Cardiac fibroblast (primary cell): ENCODE results near the gene PGAM4.
A peak's percentile ranks its signal among the peaks of the same experiment; 100 is the strongest.

Experiments used
- DNase-seq, 2 donors: peaks; one replicate each; pipeline versions ENCODE4 v3.0.0 to v3.0.0-alpha.2; 2010; ENCODE audit warnings: low read depth in 2 of 2
- H3K4me3 ChIP-seq, 2 donors: replicated peaks in 1 of 2; 1 replicate in 1 of 2; 2 replicates in 1 of 2; pipeline ENCODE4 v1.5.1; 2011; ENCODE audit warnings: low read depth in 2 of 2, low read length in 2 of 2, mild to moderate bottlenecking in 2 of 2, moderate library complexity in 1 of 2
- CTCF ChIP-seq: IDR thresholded peaks from one replicate; pipeline ENCODE4 v1.5.1; 2011; ENCODE audit warnings: low read depth, mild to moderate bottlenecking, low read length, inconsistent platforms

The PGAM4 gene

GRCh38 chrX:77966361-77966760 is 3.1 kb downstream of the PGAM4 start:
- H3K4me3 ChIP-seq, result no peak overlapping the region
- DNase-seq, result no peak
- no peak for TF ChIP-seq CTCF

GRCh38 chrX:77962068-77962902 is 7.2 kb downstream of the PGAM4 start:
- no peak for TF ChIP-seq CTCF
- DNase-seq, result peak; percentile 23 to 52
- H3K4me3 ChIP-seq, result no peak overlapping the region

- H3K4me3 ChIP-seq, result no peak overlapping the region
- no peak for DNase-seq
- TF ChIP-seq CTCF, result no peak
Measured at GRCh38 chrX:77961063-77961462, 8.4 kb downstream of the PGAM4 start.

- no peak for TF ChIP-seq CTCF
- H3K4me3 ChIP-seq, result no peak overlapping the region
- no peak for DNase-seq
Measured at GRCh38 chrX:77960567-77960966, 8.9 kb downstream of the PGAM4 start.

GRCh38 chrX:77953708-77954107 is 15.7 kb downstream of the PGAM4 start:
- DNase-seq, result peak; percentile 10 to 70
- H3K4me3 ChIP-seq, result no peak overlapping the region
- TF ChIP-seq CTCF, result no peak

GRCh38 chrX:77953302-77953701 is 16.1 kb downstream of the PGAM4 start:
- DNase-seq, result peak in 1 of 2 donors; percentile 13
- TF ChIP-seq CTCF, result no peak
- no peak overlapping the region for H3K4me3 ChIP-seq

- no peak overlapping the region for H3K4me3 ChIP-seq
- no peak for TF ChIP-seq CTCF
- peak in 1 of 2 donors; percentile 34 for DNase-seq
Measured at GRCh38 chrX:77952173-77952572, 17.3 kb downstream of the PGAM4 start.
